ENCODE results near the gene FAM162A.
"Not testable (repeated sequence)": the region's sequence is repeated elsewhere in the genome, so short reads cannot be mapped to it uniquely, and the experiment has no call there.

GRCh38 chr3:122448218-122448617 lies 64.2 kb downstream of the FAM162A start:
- not testable (repeated sequence) for TF ChIP-seq CTCF, EP300, POLR2AphosphoS5, POLR2A (IDR thresholded peaks at IDR 0.05)
